HEK293 (cell line): ENCODE measurements around the gene ANKRD11.
A peak's percentile ranks its signal among the peaks of the same experiment; 100 is the strongest.
"Not testable (repeated sequence)": the region's sequence is repeated elsewhere in the genome, so short reads cannot be mapped to it uniquely, and the experiment has no call there.

ENCODE experiments used
- CTCF ChIA-PET: fragments of 350-600 bp; formaldehyde crosslinking; extraction: SDS; loops from one replicate; lab custom pipeline; 2021; ENCODE audit warnings: antibody characterized with exemption; lab: Yijun Ruan, JAX
- POLR2A ChIA-PET: fragments of 300-600 bp; formaldehyde crosslinking; extraction: SDS; loops from one replicate; lab custom pipeline; 2020; ENCODE audit warnings: antibody characterized with exemption, inconsistent platforms; lab: Yijun Ruan, JAX
- H3K27ac ChIP-seq: fragments of 200-500 bp; sonication (Bioruptor generic); 2 replicates; pipeline ENCODE4 v1.5.1; 2014; ENCODE audit warnings: low read depth, low read length, control low read depth, inconsistent platforms; ENCODE audit errors: extremely low read depth
- H3K36me3 ChIP-seq, 2 experiments: fragments of 200-500 bp in 1 of 2; sonication (Bioruptor generic) in 1 of 2; 1 replicate in 1 of 2; 2 replicates in 1 of 2; pipeline ENCODE4 v1.5.1; 2014 to 2017; ENCODE audit warnings: inconsistent platforms in 2 of 2, low read length in 2 of 2; ENCODE audit not compliant: control insufficient read depth in 2 of 2, insufficient read depth in 1 of 2
- H3K4me1 ChIP-seq: fragments of 200-500 bp; sonication (Bioruptor generic); 2 replicates; pipeline ENCODE4 v1.5.1; 2014; ENCODE audit warnings: mild to moderate bottlenecking, low read length, inconsistent platforms; ENCODE audit not compliant: control insufficient read depth, insufficient read depth
- H3K4me3 ChIP-seq: 2 replicates; pipeline ENCODE4 v1.5.1; 2011; ENCODE audit warnings: low read depth, mild to moderate bottlenecking, control low read depth, low read length, moderate library complexity
- H3K9me3 ChIP-seq: fragments of 200-500 bp; sonication (Bioruptor generic); 2 replicates; pipeline ENCODE4 v1.5.1; 2014; ENCODE audit warnings: low read depth, low read length, inconsistent platforms; ENCODE audit not compliant: control insufficient read depth, insufficient read depth
- ATF2 ChIP-seq: fragments of 450-650 bp; formaldehyde crosslinking; IDR thresholded peaks from 2 replicates; pipeline ENCODE4 v1.5.1; 2016; ENCODE audit warnings: missing biosample characterization, missing genetic modification characterization, low read depth
- GLIS1 ChIP-seq: fragments of 450-650 bp; formaldehyde crosslinking; IDR thresholded peaks from 2 replicates; pipeline ENCODE4 v1.5.1; 2016; ENCODE audit warnings: missing biosample characterization, missing genetic modification characterization
- HOXA7 ChIP-seq: sonication (generic); formaldehyde crosslinking; IDR thresholded peaks from 2 replicates; pipeline ENCODE4 v1.8.1; 2022; ENCODE audit warnings: missing genetic modification reagents, borderline replicate concordance
- HOXD13 ChIP-seq: sonication (generic); formaldehyde crosslinking; IDR thresholded peaks from 2 replicates; pipeline ENCODE4 v1.8.0; 2022; ENCODE audit warnings: missing genetic modification reagents, borderline replicate concordance
- KLF9 ChIP-seq: fragments of 450-650 bp; formaldehyde crosslinking; IDR thresholded peaks from 2 replicates; pipeline ENCODE4 v1.5.1; 2016; ENCODE audit warnings: missing biosample characterization, missing genetic modification characterization, low read depth
- OSR2 ChIP-seq: fragments of 450-650 bp; formaldehyde crosslinking; IDR thresholded peaks from 2 replicates; pipeline ENCODE4 v1.5.1; 2016; ENCODE audit warnings: missing biosample characterization, missing genetic modification characterization
- PATZ1 ChIP-seq: fragments of 450-650 bp; formaldehyde crosslinking; IDR thresholded peaks from 2 replicates; pipeline ENCODE4 v1.5.1; 2016; ENCODE audit warnings: missing biosample characterization, missing genetic modification characterization
- SCRT1 ChIP-seq: fragments of 450-650 bp; formaldehyde crosslinking; IDR thresholded peaks from 2 replicates; pipeline ENCODE4 v1.5.1; 2016; ENCODE audit warnings: missing biosample characterization, missing genetic modification characterization, borderline replicate concordance
- SCRT2 ChIP-seq: fragments of 450-650 bp; formaldehyde crosslinking; IDR thresholded peaks from 2 replicates; pipeline ENCODE4 v1.5.1; 2016; ENCODE audit warnings: missing biosample characterization, missing genetic modification characterization
- ZBTB8A ChIP-seq: fragments of 450-650 bp; formaldehyde crosslinking; IDR thresholded peaks from 2 replicates; pipeline ENCODE4 v1.5.1; 2016; ENCODE audit warnings: missing biosample characterization, missing genetic modification characterization
- ZNF138 ChIP-seq: fragments of 450-650 bp; formaldehyde crosslinking; IDR thresholded peaks from 2 replicates; pipeline ENCODE4 v1.5.1; 2016; ENCODE audit warnings: missing biosample characterization, missing genetic modification characterization, borderline replicate concordance
- ZNF214 ChIP-seq: fragments of 450-650 bp; formaldehyde crosslinking; IDR thresholded peaks from 2 replicates; pipeline ENCODE4 v1.5.1; 2017; ENCODE audit warnings: missing biosample characterization, mild to moderate bottlenecking, missing genetic modification characterization, borderline replicate concordance
- ZNF560 ChIP-seq: fragments of 450-650 bp; formaldehyde crosslinking; IDR thresholded peaks from 2 replicates; pipeline ENCODE4 v1.5.1; 2017; ENCODE audit warnings: missing biosample characterization, missing genetic modification characterization, borderline replicate concordance
- ZNF571 ChIP-seq: fragments of 450-650 bp; formaldehyde crosslinking; IDR thresholded peaks from 2 replicates; pipeline ENCODE4 v1.5.0; 2017; ENCODE audit warnings: missing biosample characterization, missing genetic modification characterization
- ZNF645 ChIP-seq: fragments of 450-650 bp; formaldehyde crosslinking; IDR thresholded peaks from 2 replicates; pipeline ENCODE4; 2016; ENCODE audit warnings: missing biosample characterization, missing genetic modification characterization
- ZNF664 ChIP-seq: fragments of 450-650 bp; formaldehyde crosslinking; IDR thresholded peaks from 2 replicates; pipeline ENCODE4 v1.5.1; 2016; ENCODE audit warnings: missing biosample characterization, missing genetic modification characterization
- ZNF707 ChIP-seq: fragments of 450-650 bp; formaldehyde crosslinking; IDR thresholded peaks from 2 replicates; pipeline ENCODE4 v1.5.1; 2016; ENCODE audit warnings: missing biosample characterization, missing genetic modification characterization
- ZNF768 ChIP-seq: fragments of 450-650 bp; formaldehyde crosslinking; IDR thresholded peaks from 2 replicates; pipeline ENCODE4 v1.5.1; 2018; ENCODE audit warnings: missing biosample characterization, mild to moderate bottlenecking, missing genetic modification characterization
- ZNF843 ChIP-seq: fragments of 450-650 bp; formaldehyde crosslinking; IDR thresholded peaks from 2 replicates; pipeline ENCODE4 v1.5.1; 2016; ENCODE audit warnings: missing biosample characterization, missing genetic modification characterization
- ZXDB ChIP-seq: fragments of 450-650 bp; formaldehyde crosslinking; IDR thresholded peaks from 2 replicates; pipeline ENCODE4 v1.5.1; 2016; ENCODE audit warnings: missing biosample characterization, missing genetic modification characterization
- TF ChIP-seq, protein P1 (sequence below): fragments of 450-650 bp; formaldehyde crosslinking; conservative IDR thresholded peaks from 2 replicates; pipeline ENCODE4 v1.5.1; 2016; ENCODE audit warnings: low read depth, missing biosample characterization, missing genetic modification characterization

Gene ANKRD11

GRCh38 chr16:89300311-89300975 lies 189.9 kb downstream of the ANKRD11 start:
- ChIA-PET CTCF (no interaction called here), POLR2A (no interaction called here)
- Histone ChIP-seq H3K36me3 (peaks cover 0 to 65% of the 10 kb centered on the region in 2 experiments; a peak in 2 of 3 replicates), H3K4me1 (no peaks in the 10 kb centered on the region), H3K9me3 (no peaks in the 10 kb centered on the region), H3K4me3 (no peak overlapping the region), H3K27ac (no peak overlapping the region)
- no peak for TF ChIP-seq HOXA7 (CRISPR knock-in tag)
- TF ChIP-seq ZNF707 (tag by site-specific recombination), result no peak
- TF ChIP-seq, protein P1, sequence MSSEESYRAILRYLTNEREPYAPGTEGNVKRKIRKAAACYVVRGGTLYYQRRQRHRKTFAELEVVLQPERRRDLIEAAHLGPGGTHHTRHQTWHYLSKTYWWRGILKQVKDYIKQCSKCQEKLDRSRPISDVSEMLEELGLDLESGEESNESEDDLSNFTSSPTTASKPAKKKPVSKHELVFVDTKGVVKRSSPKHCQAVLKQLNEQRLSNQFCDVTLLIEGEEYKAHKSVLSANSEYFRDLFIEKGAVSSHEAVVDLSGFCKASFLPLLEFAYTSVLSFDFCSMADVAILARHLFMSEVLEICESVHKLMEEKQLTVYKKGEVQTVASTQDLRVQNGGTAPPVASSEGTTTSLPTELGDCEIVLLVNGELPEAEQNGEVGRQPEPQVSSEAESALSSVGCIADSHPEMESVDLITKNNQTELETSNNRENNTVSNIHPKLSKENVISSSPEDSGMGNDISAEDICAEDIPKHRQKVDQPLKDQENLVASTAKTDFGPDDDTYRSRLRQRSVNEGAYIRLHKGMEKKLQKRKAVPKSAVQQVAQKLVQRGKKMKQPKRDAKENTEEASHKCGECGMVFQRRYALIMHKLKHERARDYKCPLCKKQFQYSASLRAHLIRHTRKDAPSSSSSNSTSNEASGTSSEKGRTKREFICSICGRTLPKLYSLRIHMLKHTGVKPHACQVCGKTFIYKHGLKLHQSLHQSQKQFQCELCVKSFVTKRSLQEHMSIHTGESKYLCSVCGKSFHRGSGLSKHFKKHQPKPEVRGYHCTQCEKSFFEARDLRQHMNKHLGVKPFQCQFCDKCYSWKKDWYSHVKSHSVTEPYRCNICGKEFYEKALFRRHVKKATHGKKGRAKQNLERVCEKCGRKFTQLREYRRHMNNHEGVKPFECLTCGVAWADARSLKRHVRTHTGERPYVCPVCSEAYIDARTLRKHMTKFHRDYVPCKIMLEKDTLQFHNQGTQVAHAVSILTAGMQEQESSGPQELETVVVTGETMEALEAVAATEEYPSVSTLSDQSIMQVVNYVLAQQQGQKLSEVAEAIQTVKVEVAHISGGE (tag by site-specific recombination), result no peak
- peak; percentile 50; the same call in 1 of the 2 replicates for TF ChIP-seq SCRT2 (tag by site-specific recombination)
- 0 out of 2 replicates have a peak, but pooled peaks have one; percentile 25 for TF ChIP-seq SCRT1 (tag by site-specific recombination)

- TF ChIP-seq GLIS1 (tag by site-specific recombination), result peak; percentile 79
- H3K27ac ChIP-seq, H3K4me3 ChIP-seq, H3K4me1 ChIP-seq, H3K9me3 ChIP-seq, POLR2A ChIA-PET, CTCF ChIA-PET: not testable (repeated sequence)
- H3K36me3 ChIP-seq, result peaks cover 0 to 58% of the 10 kb centered on the region in 2 experiments; a peak in 2 of 3 replicates
Observed at GRCh38 chr16:89299357-89300111, 190.8 kb downstream of the ANKRD11 start.

DNA sequence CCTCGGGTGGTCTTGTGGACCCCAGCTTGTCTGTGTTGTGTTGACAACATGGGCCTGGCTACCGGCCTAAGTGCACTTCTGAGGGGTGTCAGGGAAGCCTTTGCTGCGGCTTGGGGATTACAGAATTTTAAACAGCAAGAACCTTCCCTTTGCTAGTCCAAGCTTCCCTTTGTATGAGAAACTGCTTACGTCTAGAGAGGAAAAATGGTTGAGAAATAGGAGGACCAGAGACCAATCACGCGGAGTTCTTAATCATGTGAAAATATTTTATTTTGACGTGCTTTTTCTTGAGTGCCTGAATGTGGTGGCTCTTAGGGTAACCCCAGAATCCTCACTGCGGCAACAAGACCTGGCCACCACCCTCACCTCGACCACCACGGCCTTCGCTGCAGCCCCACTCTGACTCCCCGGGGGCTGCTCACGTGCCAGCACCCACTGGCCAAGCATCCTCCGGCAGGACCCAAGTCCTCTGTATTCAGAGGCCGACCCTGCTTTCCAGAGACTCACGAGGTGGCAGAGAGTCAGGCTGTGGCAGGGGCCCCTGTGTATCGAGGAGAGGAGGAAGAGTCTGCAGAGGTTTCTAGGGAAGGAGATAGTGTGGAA lies 191.6 kb downstream of the ANKRD11 start:
- Histone ChIP-seq H3K9me3 (no peaks in the 10 kb centered on the region), H3K36me3 (peaks cover 0 to 50% of the 10 kb centered on the region in 2 experiments; a peak in 1 of 3 replicates), H3K27ac (no peak overlapping the region), H3K4me3 (no peak overlapping the region), H3K4me1 (no peaks in the 10 kb centered on the region)
- ChIA-PET POLR2A (no interaction called here), CTCF (interaction anchor here (0.6 to 1.9 kb wide), 2 partner anchors 10 to 58 kb away, joined by 4 to 8 read pairs; no protein-coding TSS in a partner anchor)
- TF ChIP-seq HOXD13 (no peak), ZNF768 (tag by site-specific recombination) (no peak), OSR2 (tag by site-specific recombination) (no peak), ZNF214 (no peak), ZBTB8A (no peak), ZNF560 (no peak), ZNF843 (tag by site-specific recombination) (no peak), ZNF664 (tag by site-specific recombination) (no peak), HOXA7 (CRISPR knock-in tag) (no peak), ATF2 (no peak), ZXDB (no peak), KLF9 (tag by site-specific recombination) (no peak), ZNF138 (no peak), PATZ1 (tag by site-specific recombination) (no peak), ZNF645 (no peak), ZNF571 (tag by site-specific recombination) (no peak)
